ENCODE data around the gene SPSB2.

SPSB2 gene

DNA sequence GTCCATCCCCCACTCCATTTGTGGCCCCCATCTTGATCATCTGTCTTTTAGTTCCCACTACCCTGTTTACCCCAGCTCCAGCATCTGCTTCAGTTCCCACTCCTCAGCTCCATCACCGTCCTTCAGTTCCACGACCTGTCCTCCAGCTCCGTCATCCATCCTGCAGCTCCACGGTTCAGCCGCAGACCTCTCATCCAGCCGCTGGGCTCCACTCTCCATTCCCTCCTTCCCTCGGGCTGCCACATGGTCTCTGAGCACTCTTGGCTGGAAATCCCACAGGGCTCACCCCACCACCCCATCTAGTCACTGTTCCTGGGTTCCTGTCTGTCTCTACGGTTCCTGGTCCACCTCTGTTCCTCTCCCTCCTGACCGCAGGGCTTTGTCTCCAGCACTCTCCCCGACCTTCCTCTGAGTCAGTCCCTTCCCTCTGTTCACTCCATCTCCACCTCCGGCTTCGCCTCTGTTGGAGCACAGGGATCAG, 48.2 kb downstream of the SPSB2 start:
- Histone ChIP-seq H3K27me3 (ENCODE audit: insufficient read depth, low read length, poor library complexity, severe bottlenecking) (no peaks in the 10 kb centered on the region), H3K4me3 (ENCODE audit: low read length, poor library complexity, severe bottlenecking) (no peak overlapping the region), H2AFZ (ENCODE audit: low read length) (no peak overlapping the region), H3F3A (ENCODE audit: low read depth) (no peaks in the 10 kb centered on the region), H3K9me2 (replicated peaks; ENCODE audit: low read depth, low read length) (no peaks in the 10 kb centered on the region), H3K4me1 (ENCODE audit: insufficient read depth, low read length, poor library complexity, severe bottlenecking) (peaks cover 30% of the 10 kb centered on the region), H3K36me3 (ENCODE audit: insufficient read depth, low read length) (no peaks in the 10 kb centered on the region), H3K9me3 (ENCODE audit: insufficient read depth, low read depth, low read length) (no peaks in the 10 kb centered on the region), H3K4me2 (ENCODE audit: low read depth, low read length, poor library complexity, severe bottlenecking) (no peak overlapping the region), H3K79me2 (ENCODE audit: insufficient read depth, low read length) (peaks cover 19% of the 10 kb centered on the region; the same call in 1 of the 2 replicates), H4K20me1 (ENCODE audit: insufficient read depth, low read length, poor library complexity, severe bottlenecking) (no peaks in the 10 kb centered on the region), H3K9ac (ENCODE audit: low read depth, low read length, poor library complexity, severe bottlenecking) (no peak overlapping the region)
- TF ChIP-seq EZH2phosphoT487 (IDR thresholded peaks at IDR 0.05; ENCODE audit: borderline replicate concordance), result no peak
- TF ChIP-seq, protein P1, sequence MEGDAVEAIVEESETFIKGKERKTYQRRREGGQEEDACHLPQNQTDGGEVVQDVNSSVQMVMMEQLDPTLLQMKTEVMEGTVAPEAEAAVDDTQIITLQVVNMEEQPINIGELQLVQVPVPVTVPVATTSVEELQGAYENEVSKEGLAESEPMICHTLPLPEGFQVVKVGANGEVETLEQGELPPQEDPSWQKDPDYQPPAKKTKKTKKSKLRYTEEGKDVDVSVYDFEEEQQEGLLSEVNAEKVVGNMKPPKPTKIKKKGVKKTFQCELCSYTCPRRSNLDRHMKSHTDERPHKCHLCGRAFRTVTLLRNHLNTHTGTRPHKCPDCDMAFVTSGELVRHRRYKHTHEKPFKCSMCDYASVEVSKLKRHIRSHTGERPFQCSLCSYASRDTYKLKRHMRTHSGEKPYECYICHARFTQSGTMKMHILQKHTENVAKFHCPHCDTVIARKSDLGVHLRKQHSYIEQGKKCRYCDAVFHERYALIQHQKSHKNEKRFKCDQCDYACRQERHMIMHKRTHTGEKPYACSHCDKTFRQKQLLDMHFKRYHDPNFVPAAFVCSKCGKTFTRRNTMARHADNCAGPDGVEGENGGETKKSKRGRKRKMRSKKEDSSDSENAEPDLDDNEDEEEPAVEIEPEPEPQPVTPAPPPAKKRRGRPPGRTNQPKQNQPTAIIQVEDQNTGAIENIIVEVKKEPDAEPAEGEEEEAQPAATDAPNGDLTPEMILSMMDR (conservative IDR thresholded peaks at IDR 0.05; ENCODE audit: low read length), result no peak

DNA sequence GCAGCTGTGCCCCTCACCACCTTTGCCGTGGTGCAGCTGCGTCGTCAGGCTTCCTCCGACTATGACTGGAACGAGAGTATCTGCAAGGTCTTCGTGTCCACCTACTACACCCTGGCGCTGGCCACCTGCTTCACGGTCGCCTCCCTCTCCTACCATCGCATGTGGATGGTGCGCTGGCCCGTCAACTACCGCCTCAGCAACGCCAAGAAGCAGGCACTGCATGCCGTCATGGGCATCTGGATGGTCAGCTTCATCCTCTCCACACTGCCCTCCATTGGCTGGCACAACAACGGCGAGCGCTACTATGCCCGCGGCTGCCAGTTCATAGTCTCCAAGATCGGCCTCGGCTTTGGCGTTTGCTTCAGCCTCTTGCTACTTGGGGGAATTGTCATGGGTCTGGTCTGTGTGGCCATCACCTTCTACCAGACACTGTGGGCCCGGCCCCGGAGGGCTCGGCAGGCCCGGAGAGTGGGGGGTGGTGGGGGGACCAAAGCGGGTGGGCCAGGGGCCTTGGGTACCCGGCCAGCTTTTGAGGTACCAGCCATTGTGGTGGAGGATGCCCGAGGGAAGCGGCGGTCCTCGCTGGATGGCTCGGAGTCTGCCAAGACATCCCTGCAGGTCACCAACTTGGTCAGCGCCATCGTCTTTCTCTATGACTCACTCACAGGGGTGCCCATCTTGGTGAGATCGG, 48.9 kb downstream of the SPSB2 start:
- H3K4me1 ChIP-seq (ENCODE audit: insufficient read depth, low read length, poor library complexity, severe bottlenecking), result peaks cover 31% of the 10 kb centered on the region
- no peaks in the 10 kb centered on the region for H4K20me1 ChIP-seq (ENCODE audit: insufficient read depth, low read length, poor library complexity, severe bottlenecking)
- no peak overlapping the region for H2AFZ ChIP-seq (ENCODE audit: low read length)
- no peaks in the 10 kb centered on the region for H3K9me3 ChIP-seq (ENCODE audit: insufficient read depth, low read depth, low read length)
- no peaks in the 10 kb centered on the region for H3K9me2 ChIP-seq (replicated peaks; ENCODE audit: low read depth, low read length)
- peaks cover 12% of the 10 kb centered on the region; the same call in 1 of the 2 replicates for H3K79me2 ChIP-seq (ENCODE audit: insufficient read depth, low read length)
- no peak overlapping the region for H3K4me3 ChIP-seq (ENCODE audit: low read length, poor library complexity, severe bottlenecking)
- no peaks in the 10 kb centered on the region for H3K36me3 ChIP-seq (ENCODE audit: insufficient read depth, low read length)
- no peak overlapping the region for H3K9ac ChIP-seq (ENCODE audit: low read depth, low read length, poor library complexity, severe bottlenecking)
- no peak overlapping the region for H3K4me2 ChIP-seq (ENCODE audit: low read depth, low read length, poor library complexity, severe bottlenecking)
- H3F3A ChIP-seq (ENCODE audit: low read depth), result no peaks in the 10 kb centered on the region
- no peaks in the 10 kb centered on the region for H3K27me3 ChIP-seq (ENCODE audit: insufficient read depth, low read length, poor library complexity, severe bottlenecking)
- TF ChIP-seq, protein P1 (conservative IDR thresholded peaks at IDR 0.05; ENCODE audit: low read length), result no peak
- no peak for TF ChIP-seq EZH2phosphoT487 (IDR thresholded peaks at IDR 0.05; ENCODE audit: borderline replicate concordance)

DNA sequence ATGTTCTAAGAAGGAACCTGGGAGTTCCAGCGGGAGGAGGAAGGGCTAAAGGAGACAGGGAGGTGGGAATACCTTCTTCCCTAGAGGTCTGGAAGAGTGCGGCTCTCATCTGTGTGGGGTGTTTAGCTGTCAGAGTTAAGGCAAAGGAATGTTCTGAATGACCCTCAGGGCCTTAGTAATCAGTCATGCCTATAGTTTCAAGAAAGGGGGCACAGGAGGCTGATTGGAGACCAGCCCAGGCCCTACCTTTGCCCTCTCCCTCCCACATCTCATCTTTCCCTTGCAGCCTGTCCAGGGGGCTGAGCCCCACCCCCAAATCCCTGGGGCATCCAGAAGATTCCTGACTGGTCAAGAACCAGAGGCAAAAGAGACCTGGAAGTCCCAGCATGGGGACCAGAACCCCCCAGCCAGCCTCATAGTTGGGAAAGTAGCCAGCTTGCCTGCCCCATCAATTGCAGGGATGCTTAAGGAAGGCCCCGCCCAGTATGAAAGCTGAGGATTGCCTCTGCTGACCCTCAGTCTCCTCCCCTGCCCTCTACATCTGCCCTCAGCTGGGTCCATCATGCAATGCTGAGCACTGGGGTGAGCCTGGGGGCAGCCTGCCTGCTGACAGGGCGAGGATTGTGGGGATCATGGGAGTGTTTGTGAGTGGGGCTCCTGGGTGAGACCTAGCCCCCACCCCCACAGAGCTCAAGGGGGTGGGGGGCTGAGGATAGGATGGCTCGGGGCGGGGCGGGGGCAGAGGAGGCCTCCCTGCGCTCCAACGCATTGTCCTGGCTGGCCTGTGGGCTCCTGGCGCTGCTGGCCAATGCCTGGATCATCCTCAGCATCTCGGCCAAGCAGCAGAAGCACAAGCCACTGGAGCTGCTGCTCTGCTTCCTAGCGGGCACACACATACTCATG, 49.7 kb downstream of the SPSB2 start:
- H4K20me1 ChIP-seq (ENCODE audit: insufficient read depth, low read length, poor library complexity, severe bottlenecking), result no peaks in the 10 kb centered on the region
- H3K27me3 ChIP-seq (ENCODE audit: insufficient read depth, low read length, poor library complexity, severe bottlenecking), result no peaks in the 10 kb centered on the region
- no peaks in the 10 kb centered on the region for H3K36me3 ChIP-seq (ENCODE audit: insufficient read depth, low read length)
- no peaks in the 10 kb centered on the region for H3K9me2 ChIP-seq (replicated peaks; ENCODE audit: low read depth, low read length)
- H3K4me3 ChIP-seq (ENCODE audit: low read length, poor library complexity, severe bottlenecking), result no peak overlapping the region
- TF ChIP-seq, protein P1 (conservative IDR thresholded peaks at IDR 0.05; ENCODE audit: low read length), result no peak
- no peak for TF ChIP-seq EZH2phosphoT487 (IDR thresholded peaks at IDR 0.05; ENCODE audit: borderline replicate concordance)
- H3K9ac ChIP-seq (ENCODE audit: low read depth, low read length, poor library complexity, severe bottlenecking), result no peak overlapping the region
- H3K4me1 ChIP-seq (ENCODE audit: insufficient read depth, low read length, poor library complexity, severe bottlenecking), result peaks cover 36% of the 10 kb centered on the region
- H3K4me2 ChIP-seq (ENCODE audit: low read depth, low read length, poor library complexity, severe bottlenecking), result no peak overlapping the region
- peaks cover 5% of the 10 kb centered on the region; the same call in 1 of the 2 replicates for H3K79me2 ChIP-seq (ENCODE audit: insufficient read depth, low read length)
- H3F3A ChIP-seq (ENCODE audit: low read depth), result no peaks in the 10 kb centered on the region
- H2AFZ ChIP-seq (ENCODE audit: low read length), result no peak overlapping the region
- H3K9me3 ChIP-seq (ENCODE audit: insufficient read depth, low read depth, low read length), result no peaks in the 10 kb centered on the region
